GM21825 (cell line): Measurements from ENCODE around the gene PTGES3L.
A peak's percentile ranks its signal among the peaks of the same experiment; 100 is the strongest.
"Not testable (repeated sequence)": the region's sequence is repeated elsewhere in the genome, so short reads cannot be mapped to it uniquely, and the experiment has no call there.

Experiments
- ATAC-seq: cut with Tn5 transposase; IDR thresholded peaks from one replicate; pipeline ENCODE4 v1.9.1; 2021; ENCODE audit warnings: mild to moderate bottlenecking, moderate library complexity; ENCODE audit not compliant: unreplicated experiment

Gene PTGES3L

GRCh38 chr17:43014649-43015542 lies 35.0 kb upstream of the PTGES3L start:
- no peak for ATAC-seq

- ATAC-seq = no peak
These were observed 34.3 kb upstream of the PTGES3L start for GRCh38 chr17:43014020-43014648.

DNA sequence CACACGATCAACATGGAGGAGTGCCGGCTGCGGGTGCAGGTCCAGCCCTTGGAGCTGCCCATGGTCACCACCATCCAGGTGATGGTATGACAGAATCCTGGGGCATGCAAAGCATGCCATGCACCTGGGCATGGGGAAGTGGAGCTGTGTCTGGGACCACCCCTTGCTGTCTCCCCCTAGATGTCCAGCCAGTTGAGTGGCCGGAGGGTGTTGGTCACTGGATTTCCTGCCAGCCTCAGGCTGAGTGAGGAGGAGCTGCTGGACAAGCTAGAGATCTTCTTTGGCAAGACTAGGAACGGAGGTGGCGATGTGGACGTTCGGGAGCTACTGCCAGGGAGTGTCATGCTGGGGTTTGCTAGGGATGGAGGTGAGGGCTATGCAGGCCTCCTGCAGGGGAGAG lies 33.4 kb upstream of the PTGES3L start:
- no peak for ATAC-seq

DNA sequence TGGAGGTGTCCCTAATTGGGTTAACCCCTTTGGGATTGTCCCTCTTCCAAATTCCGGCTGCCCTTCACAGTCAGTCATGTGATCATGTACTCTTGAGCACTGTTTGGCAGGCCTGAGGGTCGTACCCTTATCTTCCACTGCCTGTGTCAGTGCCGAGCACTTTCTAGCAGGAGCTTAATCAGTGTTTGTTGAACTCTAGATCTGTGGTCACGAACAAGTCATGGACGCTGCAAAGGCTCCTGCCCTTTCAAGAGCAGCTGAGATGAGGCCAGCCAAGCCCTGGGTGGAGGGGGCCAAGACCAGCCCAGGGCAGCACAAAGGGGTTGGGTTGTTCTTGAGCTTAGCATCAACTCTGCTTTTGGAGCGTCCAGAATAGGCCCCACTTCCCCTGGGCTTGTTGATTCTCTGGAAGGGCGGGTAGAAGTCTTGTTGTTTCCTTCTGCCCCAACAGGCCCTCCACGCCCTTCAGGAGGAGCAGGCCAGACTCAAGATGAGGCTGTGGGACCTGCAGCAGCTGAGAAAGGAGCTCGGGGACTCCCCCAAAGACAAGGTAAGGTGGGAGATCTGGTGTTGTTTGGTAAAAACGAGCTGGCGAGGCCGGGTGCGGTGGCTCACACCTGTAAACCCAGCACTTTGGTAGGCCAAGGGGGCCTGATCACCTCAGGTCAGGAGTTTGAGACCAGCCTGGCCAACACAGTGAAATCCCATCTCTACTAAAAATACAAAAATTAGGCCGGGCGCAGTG lies 32.0 kb upstream of the PTGES3L start:
- ATAC-seq = no peak

- ATAC-seq = no peak
These were observed 30.9 kb upstream of the PTGES3L start for GRCh38 chr17:43010667-43011308.

GRCh38 chr17:43006639-43007551 lies 27.0 kb upstream of the PTGES3L start, which contains the start of gene IFI35:
TSS of gene IFI35 (plus strand) at chr17:43006784. CDS start at chr17:43006948, 164 bp downstream.
- ATAC-seq = peak; percentile 85

DNA sequence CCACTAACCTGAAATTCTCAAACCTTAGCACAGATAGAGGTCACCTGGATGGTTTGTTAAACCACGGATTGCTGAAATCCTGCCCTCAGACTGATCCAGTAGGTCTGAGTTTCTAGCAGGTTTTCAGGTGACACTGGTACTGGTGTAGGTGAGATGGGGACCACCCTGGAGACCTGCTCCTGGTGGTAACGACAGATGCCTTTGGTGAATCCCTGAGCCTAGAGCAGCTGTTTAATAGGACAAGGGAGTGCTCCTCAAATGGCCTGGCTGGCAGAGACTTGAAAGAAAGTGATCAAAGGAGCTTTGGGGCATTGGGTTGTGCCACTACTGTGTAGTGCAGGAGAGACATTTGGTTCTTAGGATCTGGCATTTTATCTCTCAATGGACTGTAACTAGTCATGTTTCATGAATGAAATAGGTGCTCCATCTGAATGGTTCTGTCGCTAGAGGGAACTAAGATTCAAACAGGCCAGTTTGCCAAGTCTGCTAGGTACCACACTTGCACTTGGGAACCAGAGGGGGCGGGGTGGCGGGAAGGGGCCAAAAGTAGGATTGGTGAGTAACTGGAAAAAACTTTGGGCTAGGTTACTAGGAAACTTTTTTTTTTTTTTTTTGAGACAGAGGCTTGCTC lies 23.8 kb upstream of the PTGES3L start:
- ATAC-seq = no peak

- not testable (repeated sequence) for ATAC-seq
These were observed 21.0 kb upstream of the PTGES3L start for GRCh38 chr17:43000894-43001293.

DNA sequence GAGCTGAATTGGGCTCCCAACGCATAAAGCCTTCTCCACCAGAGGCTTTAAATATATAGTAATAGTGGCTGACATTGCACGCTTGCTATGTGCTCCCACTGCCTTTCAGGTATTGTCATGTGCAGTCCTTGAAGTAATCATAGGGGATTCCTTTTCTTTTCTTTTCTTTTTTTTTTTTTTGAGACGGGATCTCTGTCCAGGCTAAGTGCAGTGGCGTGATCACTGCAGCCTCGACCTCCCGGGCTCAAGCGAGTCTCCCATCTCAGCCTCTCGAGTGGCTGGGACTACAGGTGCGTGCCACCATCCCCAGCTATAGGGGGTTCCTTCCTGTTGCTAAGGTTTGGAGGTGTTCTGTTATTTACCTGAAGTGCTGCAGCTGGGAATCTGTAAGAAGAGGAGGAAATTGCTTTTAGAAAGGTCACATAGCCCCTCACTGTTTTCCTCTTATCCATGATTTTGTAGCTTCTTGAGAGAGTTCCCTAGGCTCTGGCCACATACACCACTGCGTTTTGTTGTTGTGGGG lies 19.2 kb upstream of the PTGES3L start:
- ATAC-seq = no peak

- peak; percentile 89 for ATAC-seq
These were observed 18.4 kb upstream of the PTGES3L start, which contains the start of gene RPL27 for GRCh38 chr17:42997984-42998938. TSS of gene RPL27 (plus strand) at chr17:42998419. CDS start at chr17:42998751, 332 bp downstream.

DNA sequence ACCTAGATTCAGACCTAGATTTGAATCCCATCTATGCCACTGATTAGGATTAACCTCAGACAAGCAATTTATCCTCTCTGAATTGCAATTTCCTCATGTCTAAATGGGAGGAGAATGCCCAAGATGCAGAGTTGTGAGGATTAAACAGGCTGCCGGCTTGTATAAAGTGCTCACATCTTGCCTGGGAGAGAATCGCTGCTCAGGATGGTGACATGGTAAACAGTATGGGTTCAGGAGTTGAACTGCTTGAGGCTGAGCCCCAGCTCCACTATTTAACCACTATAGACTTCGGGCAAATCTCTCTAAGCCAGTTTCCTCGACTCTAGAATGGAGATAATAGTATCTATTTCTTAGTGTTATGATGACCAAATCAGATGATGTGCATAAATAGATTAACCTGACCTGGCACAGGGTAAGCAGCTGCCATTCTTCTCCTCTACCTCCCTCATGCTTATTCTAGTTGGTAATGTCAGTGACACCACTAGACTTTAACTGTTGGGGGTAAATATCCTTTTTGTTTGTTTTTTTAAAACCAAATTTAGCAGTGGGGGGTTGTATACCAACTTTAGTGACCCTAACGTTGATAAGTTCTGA lies 17.6 kb upstream of the PTGES3L start:
- ATAC-seq = no peak

DNA sequence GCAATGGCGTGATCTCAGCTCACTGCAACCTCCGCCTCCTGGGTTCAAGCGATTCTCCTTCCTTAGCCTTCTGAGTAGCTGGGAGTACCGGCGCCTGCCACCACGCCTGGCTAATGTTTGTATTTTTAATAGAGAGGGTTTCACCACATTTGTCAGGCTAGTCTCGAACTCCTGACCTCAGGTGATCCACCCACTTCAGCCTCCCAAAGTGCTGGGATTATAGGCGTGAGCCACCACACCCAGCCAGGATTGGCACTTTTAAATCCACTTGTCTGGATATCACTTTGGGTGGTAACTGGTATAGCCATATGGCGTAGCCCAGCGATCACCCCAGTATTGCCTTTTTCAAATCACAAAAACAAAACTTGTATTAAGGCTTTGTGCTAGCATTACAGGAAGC lies 14.0 kb upstream of the PTGES3L start:
- ATAC-seq = not testable (repeated sequence)

GRCh38 chr17:42992872-42993271 lies 13.0 kb upstream of the PTGES3L start:
- ATAC-seq = no peak

GRCh38 chr17:42991471-42991870 lies 11.6 kb upstream of the PTGES3L start:
- no peak for ATAC-seq

- ATAC-seq = no peak
These were observed 10.1 kb upstream of the PTGES3L start for GRCh38 chr17:42989726-42990652.

DNA sequence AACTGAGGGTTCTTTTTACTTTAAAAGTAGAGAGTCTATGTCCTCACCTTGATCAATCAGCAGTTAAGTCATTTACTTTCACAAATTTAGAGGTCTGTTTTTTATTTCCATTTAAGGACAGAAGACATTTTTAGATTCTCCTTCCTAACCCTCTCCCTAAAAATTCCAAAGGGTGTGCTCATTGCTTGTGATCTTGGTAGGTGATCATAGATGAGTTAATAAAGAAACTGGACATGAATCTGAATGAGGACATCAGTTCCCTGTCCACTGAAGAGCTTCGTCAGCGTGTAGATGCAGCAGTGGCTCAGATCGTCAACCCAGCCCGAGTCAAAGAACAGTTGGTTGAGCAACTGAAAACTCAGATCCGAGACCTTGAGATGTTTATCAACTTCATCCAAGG lies 9.3 kb upstream of the PTGES3L start:
- ATAC-seq = no peak

GRCh38 chr17:42985225-42985624 lies 5.3 kb upstream of the PTGES3L start:
- no peak for ATAC-seq
